CD14-positive monocyte (primary cell): ENCODE measurements around the gene FGD6. TPM values are rescaled to one million over a fixed set of nuclear protein-coding genes. Genes with fewer than 3 reads are reported as not detected.

ENCODE experiments used
- DNase-seq, 3 donors: peaks; one replicate each; pipeline ENCODE4 v3.0.0-alpha.2; 2011 to 2022
- H2AFZ ChIP-seq: 2 replicates; pipeline ENCODE4 v1.6.0; 2012; ENCODE audit warnings: mild to moderate bottlenecking, low read depth, low read length, inconsistent platforms; ENCODE audit not compliant: insufficient read depth, poor library complexity, severe bottlenecking
- H3K27ac ChIP-seq, 2 donors: 1 replicate in 1 of 2; 2 replicates in 1 of 2; pipeline ENCODE4 v1.5.1; 2012 to 2013; ENCODE audit warnings: low read length in 2 of 2, control low read depth in 1 of 2, inconsistent platforms in 1 of 2, low read depth in 1 of 2, mild to moderate bottlenecking in 1 of 2
- H3K27me3 ChIP-seq, 2 donors: one replicate each; pipeline versions ENCODE4 v1.6.0 to v1.6.1; 2011 to 2013; ENCODE audit warnings: low read length in 2 of 2; ENCODE audit not compliant: control insufficient read depth in 2 of 2, insufficient read depth in 2 of 2
- H3K36me3 ChIP-seq, 2 donors: replicated peaks in 1 of 2; 1 replicate in 1 of 2; 2 replicates in 1 of 2; pipeline versions ENCODE4 v1.5.1 to v1.6.1; 2012 to 2013; ENCODE audit warnings: low read length in 2 of 2, control low read depth in 1 of 2, inconsistent platforms in 1 of 2, mild to moderate bottlenecking in 1 of 2; ENCODE audit not compliant: insufficient read depth in 2 of 2, control insufficient read depth in 1 of 2
- H3K4me1 ChIP-seq, 2 donors: 1 replicate in 1 of 2; 2 replicates in 1 of 2; pipeline versions ENCODE4 v1.5.1 to v1.6.1; 2012 to 2013; ENCODE audit warnings: low read length in 2 of 2, control low read depth in 1 of 2, inconsistent platforms in 1 of 2, mild to moderate bottlenecking in 1 of 2, moderate library complexity in 1 of 2; ENCODE audit not compliant: insufficient read depth in 2 of 2, control insufficient read depth in 1 of 2
- H3K4me2 ChIP-seq: replicated peaks from 2 replicates; pipeline ENCODE3; 2012; ENCODE audit warnings: low read length, moderate library complexity, mild to moderate bottlenecking; ENCODE audit not compliant: poor library complexity, severe bottlenecking; ENCODE audit errors: extremely low read depth
- H3K4me3 ChIP-seq, 3 experiments: fragments of 200-600 bp in 1 of 3; sonication (generic) in 1 of 3; replicated peaks in 1 of 3; 1 replicate in 2 of 3; 2 replicates in 1 of 3; pipeline ENCODE4 v1.5.1; 2011 to 2013; ENCODE audit warnings: low read length in 3 of 3, mild to moderate bottlenecking in 3 of 3, control low read depth in 2 of 3, low read depth in 2 of 3, inconsistent platforms in 1 of 3, moderate library complexity in 1 of 3
- H3K79me2 ChIP-seq: 2 replicates; pipeline ENCODE4 v1.6.0; 2012; ENCODE audit warnings: mild to moderate bottlenecking, control low read depth, inconsistent platforms, low read length, moderate library complexity; ENCODE audit not compliant: insufficient read depth
- H3K9ac ChIP-seq: 2 replicates; pipeline ENCODE4 v1.6.0; 2017; ENCODE audit warnings: low read length, mild to moderate bottlenecking; ENCODE audit not compliant: insufficient read depth, poor library complexity, severe bottlenecking
- H3K9me3 ChIP-seq, 2 donors: replicated peaks in 1 of 2; 1 replicate in 1 of 2; 2 replicates in 1 of 2; pipeline versions ENCODE4 v1.5.1 to v1.6.1; 2012 to 2013; ENCODE audit warnings: low read length in 2 of 2, control low read depth in 1 of 2; ENCODE audit not compliant: control insufficient read depth in 1 of 2, insufficient read depth in 1 of 2
- H4K20me1 ChIP-seq: 2 replicates; pipeline ENCODE4 v1.6.0; 2012; ENCODE audit warnings: mild to moderate bottlenecking, low read length, control low read depth, moderate library complexity; ENCODE audit not compliant: insufficient read depth
- H3K27ac Mint-ChIP-seq, 7 donors: one replicate each; pipeline ENCODE4 v1.8.0; 2020; ENCODE audit warnings: mild to moderate bottlenecking in 7 of 7, mixed read lengths in 7 of 7, moderate library complexity in 6 of 7, inconsistent platforms in 2 of 7
- H3K27me3 Mint-ChIP-seq, 3 donors: one replicate each; pipeline ENCODE4 v1.8.0; 2021 to 2022; ENCODE audit warnings: low read depth in 3 of 3, mild to moderate bottlenecking in 3 of 3, mixed read lengths in 3 of 3, moderate library complexity in 3 of 3, inconsistent platforms in 1 of 3
- H3K36me3 Mint-ChIP-seq, 2 donors: one replicate each; pipeline ENCODE4 v1.8.0; 2020; ENCODE audit warnings: mixed read lengths in 2 of 2, inconsistent platforms in 1 of 2, mild to moderate bottlenecking in 1 of 2
- H3K4me1 Mint-ChIP-seq: one replicate; pipeline ENCODE4 v1.8.0; 2020; ENCODE audit warnings: mild to moderate bottlenecking, mixed read lengths
- H3K4me3 Mint-ChIP-seq, 2 donors: one replicate each; pipeline ENCODE4 v1.8.0; 2020; ENCODE audit warnings: mild to moderate bottlenecking in 2 of 2, mixed read lengths in 2 of 2, moderate library complexity in 1 of 2
- H3K9me3 Mint-ChIP-seq, 7 donors: one replicate each; pipeline ENCODE4 v1.8.0; 2020 to 2022; ENCODE audit warnings: mixed read lengths in 7 of 7, mild to moderate bottlenecking in 6 of 7, moderate library complexity in 6 of 7, inconsistent platforms in 2 of 7
- CTCF ChIP-seq: fragments of 200-600 bp; IDR thresholded peaks from one replicate; pipeline ENCODE4 v1.8.0; 2022; ENCODE audit warnings: antibody characterized with exemption, mild to moderate bottlenecking
- WGBS: methylation state at CpG from one replicate; pipeline ENCODE4 v1.1.5; 2013; ENCODE audit warnings: missing lambda C conversion rate; ENCODE audit not compliant: insufficient coverage; 5-methylcytosine and 5-hydroxymethylcytosine counted together
- intact Hi-C, 2 donors: fragments of 100-400 bp; cut with micrococcal nuclease; formaldehyde crosslinking; loops; one replicate each; pipeline versions ENCODE4 v1.15.0 to v1.15.1; 2023
- polyA plus RNA-seq, 3 donors: library from polyadenylated mRNA; depleted of rRNA in 1 of 3; unstranded in 2 of 3; stranded (reverse) in 1 of 3; fragments of 300-500 nt in 2 of 3; fragments of >200 nt in 1 of 3; fragmentation: Illumina TruSeq in 2 of 3; gene quantifications; 1 replicate in 2 of 3; 2 replicates in 1 of 3; pipeline ENCODE4 v1.2.3, GENCODE V29; 2012 to 2021

FGD6 gene
- polyA plus RNA-seq, 3 donors = 4.0 to 8.1 (median 5.3) TPM

- H3K36me3 Mint-ChIP-seq = peaks cover 13 to 25% of the 10 kb centered on the region in 2 donors
- H3K27me3 Mint-ChIP-seq = peaks cover 0 to 2% (median 0%) of the 10 kb centered on the region in 3 donors
- Histone ChIP-seq H3K4me1 (peaks cover 0 to 8% of the 10 kb centered on the region in 2 donors), H3K9me3 (no peaks in the 10 kb centered on the region), H3K27me3 (no peaks in the 10 kb centered on the region), H2AFZ (no peak overlapping the region), H3K4me2 (peak overlapping the region; percentile 22), H3K9ac (no peak overlapping the region), H3K36me3 (peaks cover 7 to 14% of the 10 kb centered on the region in 2 donors), H3K79me2 (peaks cover 44% of the 10 kb centered on the region), H3K27ac (no peak overlapping the region), H4K20me1 (peaks cover 16% of the 10 kb centered on the region), H3K4me3 (no peak overlapping the region)
- peaks cover 0 to 3% (median 0%) of the 10 kb centered on the region in 7 donors for H3K9me3 Mint-ChIP-seq
- WGBS = no CpG with 5 or more reads among the region's 3 CpGs
- peak overlapping the region in 3 of 7 donors; percentile 1 to 73 (median 16) for H3K27ac Mint-ChIP-seq
- peak overlapping the region in 1 of 2 donors; percentile 72 for H3K4me3 Mint-ChIP-seq
- TF ChIP-seq CTCF = no peak
- peaks cover 11% of the 10 kb centered on the region for H3K4me1 Mint-ChIP-seq
- DNase-seq = no peak
- intact Hi-C loops = no loop called here
Measured at GRCh38 chr12:95227818-95228356, 10.6 kb upstream of the FGD6 start.

GRCh38 chr12:95225645-95226212, 8.5 kb upstream of the FGD6 start:
- peaks cover 62% of the 10 kb centered on the region for H3K79me2 ChIP-seq
- H3K4me3 ChIP-seq = no peak overlapping the region
- H3K9me3 ChIP-seq = no peaks in the 10 kb centered on the region
- H3K4me1 ChIP-seq = peaks cover 0 to 8% of the 10 kb centered on the region in 2 donors
- Mint-ChIP-seq H3K27ac (peak overlapping the region in 3 of 7 donors; percentile 18 to 25 (median 22)), H3K9me3 (no peaks in the 10 kb centered on the region), H3K36me3 (peaks cover 11 to 23% of the 10 kb centered on the region in 2 donors), H3K27me3 (peaks cover 0 to 2% (median 0%) of the 10 kb centered on the region in 3 donors), H3K4me1 (peaks cover 8% of the 10 kb centered on the region), H3K4me3 (no peak overlapping the region)
- H3K36me3 ChIP-seq = peaks cover 7 to 14% of the 10 kb centered on the region in 2 donors
- intact Hi-C loops = no loop called here
- H3K27me3 ChIP-seq = no peaks in the 10 kb centered on the region
- no peak overlapping the region for H2AFZ ChIP-seq
- TF ChIP-seq CTCF = no peak
- no peak for DNase-seq
- no peak overlapping the region for H3K9ac ChIP-seq
- H3K4me2 ChIP-seq = no peak overlapping the region
- peaks cover 20% of the 10 kb centered on the region for H4K20me1 ChIP-seq
- no peak overlapping the region for H3K27ac ChIP-seq
- WGBS = 89% methylated on average over 1 of the region's 1 CpG
